HG03280 (cell line): ENCODE data around the gene PPP2R5D.
A peak's percentile ranks its signal among the peaks of the same experiment; 100 is the strongest.
"Not testable (repeated sequence)": the region's sequence is repeated elsewhere in the genome, so short reads cannot be mapped to it uniquely, and the experiment has no call there.

Experiments used
- ATAC-seq: cut with Tn5 transposase; IDR thresholded peaks from one replicate; pipeline ENCODE4 v1.9.1; 2021; ENCODE audit warnings: mild to moderate bottlenecking, moderate library complexity; ENCODE audit not compliant: unreplicated experiment

PPP2R5D gene

GRCh38 chr6:43021270-43022047 is 37.1 kb downstream of the PPP2R5D start, which contains the start of gene RRP36:
RRP36 (plus strand) TSS chr6:43021623; CDS start chr6:43021655, 32 bp downstream.
- peak; percentile 71 for ATAC-seq

GRCh38 chr6:43024436-43024835 is 40.1 kb downstream of the PPP2R5D start:
- no peak for ATAC-seq

- ATAC-seq = no peak
These were observed 42.0 kb downstream of the PPP2R5D start for GRCh38 chr6:43026365-43026764.

GRCh38 chr6:43029120-43029519 is 44.8 kb downstream of the PPP2R5D start:
- ATAC-seq = no peak

GRCh38 chr6:43032326-43032725 is 48.0 kb downstream of the PPP2R5D start:
- no peak for ATAC-seq

GRCh38 chr6:43033496-43034189 is 49.3 kb downstream of the PPP2R5D start:
- no peak for ATAC-seq

DNA sequence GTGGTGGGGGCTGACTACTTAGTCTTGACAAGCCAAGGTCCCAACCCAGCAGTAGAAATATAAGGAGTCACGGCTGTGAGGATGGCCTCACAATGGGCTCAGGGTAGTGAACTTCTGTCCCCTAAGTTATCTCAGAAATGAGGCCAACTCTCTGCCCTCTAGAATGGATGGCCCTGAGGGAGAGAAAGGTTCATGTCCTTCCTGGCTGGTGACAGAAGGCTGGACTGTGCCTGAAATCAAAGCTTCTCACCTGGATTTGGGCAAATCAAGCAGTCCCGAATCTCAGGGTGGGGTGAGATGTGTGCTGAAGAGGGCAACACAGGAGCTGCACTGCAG is 49.8 kb downstream of the PPP2R5D start:
- ATAC-seq = no peak

- ATAC-seq = no peak
These were observed 51.3 kb downstream of the PPP2R5D start for GRCh38 chr6:43035495-43036194.

DNA sequence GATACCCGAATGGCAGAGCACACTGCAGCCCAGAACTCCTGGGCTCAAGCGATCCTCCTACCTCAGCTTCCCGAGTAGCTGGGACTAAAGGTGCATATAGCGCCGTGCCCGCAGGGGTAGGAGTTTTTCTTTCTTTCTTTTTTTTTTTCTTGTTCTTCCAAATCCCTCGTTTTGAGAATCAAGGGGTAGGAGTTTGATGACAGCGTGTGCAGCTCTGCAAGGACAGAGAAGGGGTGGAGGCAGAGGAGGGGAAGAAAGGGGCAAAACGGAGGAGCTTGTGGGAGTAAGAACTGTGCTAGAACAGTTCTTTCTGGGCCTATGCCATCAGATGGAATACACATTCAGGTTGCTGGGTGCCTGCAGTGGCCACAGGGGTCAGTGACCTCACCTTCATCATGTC is 52.3 kb downstream of the PPP2R5D start:
- ATAC-seq = no peak

DNA sequence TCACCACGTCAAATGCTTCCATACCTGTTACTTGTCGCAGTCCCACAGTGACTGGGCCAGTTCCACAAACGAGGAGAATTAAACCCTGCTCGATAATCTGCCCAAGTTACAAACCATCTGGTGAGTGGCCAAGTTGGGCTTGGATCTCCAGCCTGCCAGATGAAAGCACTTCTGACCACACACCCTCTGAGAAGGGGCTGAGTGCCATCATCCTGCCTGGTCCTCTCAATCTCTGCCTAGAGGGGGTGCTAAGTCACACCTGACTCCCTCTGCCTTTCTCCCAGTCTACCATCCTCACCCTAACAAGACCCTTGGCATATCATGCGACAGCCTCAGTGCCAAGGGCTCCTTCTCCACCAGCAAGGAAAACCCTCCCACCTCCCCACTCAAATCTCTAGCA is 52.8 kb downstream of the PPP2R5D start:
- no peak for ATAC-seq

GRCh38 chr6:43037706-43038105 is 53.3 kb downstream of the PPP2R5D start:
- ATAC-seq = no peak

DNA sequence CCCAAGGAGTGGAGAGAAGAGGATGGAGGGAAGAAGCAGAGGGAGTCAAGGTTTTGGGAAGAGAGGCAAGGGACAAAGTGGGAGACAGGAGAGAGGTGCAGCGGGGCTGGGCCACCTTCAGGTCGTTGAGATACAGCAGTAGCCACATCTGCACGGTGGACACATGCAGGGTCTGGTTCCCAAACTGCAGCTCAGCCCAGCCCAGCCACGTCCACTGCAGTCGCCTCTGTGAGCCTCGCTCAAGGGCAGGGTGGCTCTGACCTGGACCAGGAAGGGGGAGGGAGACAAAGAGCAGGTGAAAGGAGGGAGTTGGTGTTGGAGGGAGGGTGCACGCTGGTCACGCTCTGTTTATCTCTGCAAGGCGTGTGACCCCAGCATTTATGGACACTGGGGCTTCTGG is 54.4 kb downstream of the PPP2R5D start:
- ATAC-seq = no peak

- no peak for ATAC-seq
These were observed 56.3 kb downstream of the PPP2R5D start for GRCh38 chr6:43040542-43041257.

DNA sequence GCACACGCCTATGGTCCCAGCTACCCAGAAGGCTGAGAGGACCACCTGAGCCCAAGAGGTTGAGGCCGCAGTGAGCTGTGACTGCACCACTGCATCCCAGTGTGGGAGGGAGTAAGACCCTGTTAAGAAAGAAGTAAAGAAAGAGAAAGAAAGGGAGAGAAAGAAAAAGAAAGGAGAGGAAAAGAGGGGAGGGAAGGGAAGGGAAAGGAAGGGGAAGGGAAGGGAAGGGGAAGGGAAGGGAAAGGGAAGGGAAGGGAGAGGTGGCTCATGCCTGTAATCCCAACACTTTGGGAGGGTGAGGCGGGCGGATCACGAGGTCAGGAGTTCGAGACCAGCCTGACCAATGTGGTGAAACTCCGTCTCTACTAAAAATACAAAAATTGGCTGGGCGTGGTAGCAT is 57.1 kb downstream of the PPP2R5D start:
- not testable (repeated sequence) for ATAC-seq

- ATAC-seq = no peak
These were observed 58.9 kb downstream of the PPP2R5D start for GRCh38 chr6:43043310-43043709.

DNA sequence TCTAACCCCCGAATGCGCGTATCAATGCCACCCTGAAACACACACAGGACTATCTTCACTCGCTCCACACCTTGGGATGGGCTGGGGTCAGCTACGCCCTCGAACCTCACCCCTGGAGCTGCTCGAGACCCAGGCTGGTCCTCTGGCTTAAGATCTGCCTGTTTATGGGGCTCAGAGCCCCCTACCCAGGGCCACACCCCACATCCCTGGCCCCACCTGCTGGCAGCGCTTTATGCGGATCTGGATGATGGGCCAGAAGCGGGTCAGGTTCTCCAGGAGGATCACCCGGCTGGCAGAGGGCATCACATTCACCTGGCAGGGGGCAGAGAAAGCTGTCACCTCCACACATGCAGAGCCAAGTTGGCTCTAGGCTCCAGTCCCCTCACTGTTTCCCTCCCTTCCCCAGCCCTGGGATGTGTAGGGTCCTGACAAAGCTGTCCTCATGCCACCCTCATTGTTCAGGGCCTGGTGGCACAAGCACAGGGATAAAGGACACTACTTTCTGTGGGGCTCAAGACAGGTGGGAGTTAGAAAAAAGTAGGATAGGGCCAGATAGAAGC is 61.1 kb downstream of the PPP2R5D start:
- ATAC-seq = no peak

GRCh38 chr6:43047998-43048397 is 63.6 kb downstream of the PPP2R5D start:
- no peak for ATAC-seq

- ATAC-seq = no peak
These were observed 66.6 kb downstream of the PPP2R5D start for GRCh38 chr6:43050981-43051380.

DNA sequence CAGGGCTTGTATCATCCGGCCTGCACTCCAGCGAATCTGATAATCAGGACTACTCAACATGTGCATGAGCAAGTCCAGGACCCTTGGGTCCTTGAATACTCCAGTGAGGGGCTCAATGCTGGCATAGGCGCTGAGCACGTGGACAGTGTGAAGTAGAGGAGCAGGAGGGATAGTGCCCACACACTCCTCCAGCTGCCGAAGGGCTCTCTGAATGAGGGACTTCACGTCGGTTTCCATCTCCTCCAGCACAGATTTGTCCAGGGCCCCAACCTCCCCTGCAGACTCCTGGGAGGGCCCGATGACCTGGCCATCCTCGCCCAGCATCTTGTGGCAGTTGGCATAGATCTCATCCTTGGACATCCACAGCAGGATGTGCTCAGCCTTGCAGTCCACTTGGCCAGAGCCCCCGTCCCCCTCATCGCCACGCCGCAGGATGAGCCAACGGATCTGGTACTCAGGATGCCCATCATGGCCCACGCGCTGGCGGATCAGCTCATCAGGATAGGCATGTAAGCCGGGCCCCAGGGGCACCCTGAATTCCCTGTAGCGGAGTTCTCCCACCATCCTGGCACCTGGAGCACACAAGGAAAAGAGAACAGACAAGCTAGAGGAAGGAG is 68.0 kb downstream of the PPP2R5D start:
- ATAC-seq = no peak

DNA sequence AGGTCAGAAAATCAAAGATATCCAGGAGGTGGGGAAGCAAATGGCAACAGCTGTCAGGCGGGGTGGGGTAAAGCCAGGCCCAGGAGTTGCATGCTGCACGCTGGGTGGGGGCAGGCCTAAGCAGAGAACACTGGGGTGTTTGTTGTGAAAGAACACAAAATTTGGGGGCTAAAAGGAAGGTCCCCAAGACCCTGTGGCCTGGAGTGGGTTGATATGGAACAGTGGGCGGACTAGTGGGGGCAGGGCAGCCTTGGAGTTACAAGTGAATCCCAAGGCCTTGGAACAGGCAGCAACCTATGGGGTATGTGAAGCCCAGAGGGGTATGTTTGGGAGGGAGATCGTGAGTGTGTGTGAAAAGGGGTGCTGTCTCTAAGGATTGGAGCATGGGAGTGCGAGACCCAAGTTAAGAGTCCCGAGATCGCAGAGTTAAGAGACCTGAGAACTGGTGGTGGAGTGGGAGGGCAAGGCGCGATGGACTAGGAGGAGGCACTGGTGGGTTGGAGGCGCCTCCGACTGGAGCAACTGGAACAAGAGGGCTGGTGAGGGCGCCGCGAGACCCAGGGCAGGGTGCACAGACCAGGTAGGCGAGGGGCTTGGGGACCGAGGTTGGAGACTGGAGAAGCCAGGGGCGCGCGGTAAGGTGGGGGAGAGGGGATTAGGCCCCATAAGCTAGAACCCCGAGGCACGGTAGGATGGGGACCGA is 68.6 kb downstream of the PPP2R5D start:
- peak; percentile 24 for ATAC-seq
